GM19372 (cell line): ENCODE results near the gene ZNF746.
"Not testable (repeated sequence)": the region's sequence is repeated elsewhere in the genome, so short reads cannot be mapped to it uniquely, and the experiment has no call there.

Experiments
- ATAC-seq: cut with Tn5 transposase; IDR thresholded peaks from one replicate; pipeline ENCODE4 v1.9.1; 2021; ENCODE audit warnings: mild to moderate bottlenecking, low read depth, moderate library complexity; ENCODE audit not compliant: unreplicated experiment

Gene ZNF746

GRCh38 chr7:149497467-149498261 lies at the start of gene ZNF746:
Gene ZNF746 (minus strand): TSS chr7:149497809. CDS start chr7:149497536, 273 bp downstream.
- peak; percentile 91 for ATAC-seq

GRCh38 chr7:149547126-149547525 lies 49.5 kb upstream of the ZNF746 start:
- no peak for ATAC-seq

- no peak for ATAC-seq
Measured at GRCh38 chr7:149546331-149546730, 48.7 kb upstream of the ZNF746 start.

GRCh38 chr7:149544028-149544427 lies 46.4 kb upstream of the ZNF746 start:
- no peak for ATAC-seq

DNA sequence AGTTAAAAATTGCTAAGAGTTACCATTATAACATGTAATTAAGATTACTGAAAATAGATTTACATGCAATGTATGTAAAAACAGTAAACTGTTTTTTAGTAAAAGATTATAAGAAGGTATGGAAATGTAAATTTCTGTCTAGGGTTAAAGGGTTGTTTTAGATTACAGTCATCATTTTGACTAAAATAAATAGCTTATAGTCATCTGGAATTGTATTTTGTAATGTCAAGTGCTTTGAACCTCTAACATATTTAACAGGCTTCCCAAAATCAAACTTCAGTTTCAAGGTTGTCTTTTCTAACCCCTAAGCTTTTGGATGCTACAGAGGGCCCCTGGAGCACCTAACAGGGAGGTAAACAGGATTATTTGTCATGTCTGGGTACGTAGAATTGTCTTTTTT lies 35.0 kb upstream of the ZNF746 start:
- no peak for ATAC-seq

- ATAC-seq: no peak
Measured at GRCh38 chr7:149529136-149529718, 31.6 kb upstream of the ZNF746 start.

- ATAC-seq: no peak
Measured at GRCh38 chr7:149527414-149527813, 29.8 kb upstream of the ZNF746 start.

DNA sequence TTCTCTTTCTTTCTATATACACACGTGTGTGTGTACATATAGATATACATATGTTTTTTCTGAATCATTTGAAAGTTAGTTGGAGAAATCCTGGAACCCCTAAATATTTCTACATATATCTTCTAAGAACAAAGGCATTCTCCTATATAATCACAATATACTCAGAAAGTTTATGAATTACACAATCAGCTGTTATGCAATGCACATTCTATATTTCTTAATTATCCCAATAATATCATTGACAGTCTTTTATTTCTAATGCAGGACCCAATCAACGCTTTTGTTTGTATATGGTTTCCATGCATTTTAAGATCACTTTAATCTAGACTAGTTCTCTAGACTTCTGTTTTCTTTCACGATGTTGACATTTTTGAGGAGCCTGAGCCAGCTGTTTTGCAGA lies 27.7 kb upstream of the ZNF746 start:
- no peak for ATAC-seq

GRCh38 chr7:149524394-149524793 lies 26.8 kb upstream of the ZNF746 start:
- no peak for ATAC-seq

DNA sequence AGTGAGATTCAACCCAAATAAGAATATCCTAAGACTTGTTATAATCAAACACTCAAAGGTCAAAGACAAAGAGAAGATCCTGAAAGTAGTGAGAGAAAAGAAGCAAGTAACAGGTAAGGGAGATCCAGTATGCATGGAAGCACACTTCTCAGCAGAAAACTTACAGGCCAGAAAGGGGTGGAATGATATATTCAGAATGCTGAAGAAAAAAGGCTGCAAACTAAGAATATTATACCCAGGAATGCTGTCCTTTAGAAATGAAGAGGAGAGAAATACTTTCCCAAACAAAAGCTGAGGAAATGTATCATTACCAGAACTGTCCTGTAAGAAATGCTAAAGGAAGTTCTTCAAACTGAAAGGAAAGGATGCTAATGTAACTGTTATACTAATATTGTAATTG lies 12.6 kb upstream of the ZNF746 start:
- ATAC-seq: no peak

- no peak for ATAC-seq
Measured at GRCh38 chr7:149509774-149510173, 12.2 kb upstream of the ZNF746 start.

DNA sequence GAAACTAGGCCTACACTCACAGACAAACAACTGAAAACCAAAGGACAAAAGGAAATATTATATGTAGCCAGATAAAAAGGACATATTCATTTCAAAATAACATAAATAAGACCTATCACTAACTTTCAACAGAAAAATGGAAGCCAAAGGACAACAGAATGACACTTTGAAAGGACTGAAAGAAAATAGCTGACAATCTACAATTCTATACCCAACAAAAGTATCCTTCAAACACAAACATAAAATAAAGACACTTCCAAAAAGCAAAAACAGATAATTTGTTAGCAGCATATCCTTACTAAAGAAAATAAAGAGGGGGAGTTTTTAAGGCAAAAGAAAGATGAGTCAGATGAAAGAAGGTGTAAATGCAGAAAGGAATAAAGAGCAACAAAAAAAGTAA lies 7.9 kb upstream of the ZNF746 start:
- ATAC-seq: no peak

DNA sequence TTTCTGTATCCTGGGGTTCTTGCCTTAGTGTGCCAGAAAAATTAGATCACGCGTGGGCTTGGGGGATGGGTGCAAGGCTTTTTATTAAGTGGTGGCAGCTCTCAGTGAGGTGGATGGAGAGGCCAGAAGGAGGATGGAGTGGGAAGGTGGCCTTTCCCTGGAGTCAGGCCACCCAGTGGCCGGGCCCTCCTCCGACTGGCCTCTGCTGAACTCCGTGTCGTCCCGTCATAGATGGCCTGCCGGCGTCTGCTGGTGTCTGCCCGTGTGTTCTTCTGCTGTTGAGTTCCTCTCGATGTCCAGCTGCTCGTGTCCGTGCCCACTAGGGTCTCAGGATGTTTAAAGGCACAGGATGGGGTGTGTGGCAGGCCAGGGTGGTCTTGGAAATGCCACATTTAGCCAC lies 4.0 kb upstream of the ZNF746 start:
- ATAC-seq: no peak

- no peak for ATAC-seq
Measured at GRCh38 chr7:149500910-149501309, 3.3 kb upstream of the ZNF746 start.

GRCh38 chr7:149500201-149500600 lies 2.6 kb upstream of the ZNF746 start:
- no peak for ATAC-seq

DNA sequence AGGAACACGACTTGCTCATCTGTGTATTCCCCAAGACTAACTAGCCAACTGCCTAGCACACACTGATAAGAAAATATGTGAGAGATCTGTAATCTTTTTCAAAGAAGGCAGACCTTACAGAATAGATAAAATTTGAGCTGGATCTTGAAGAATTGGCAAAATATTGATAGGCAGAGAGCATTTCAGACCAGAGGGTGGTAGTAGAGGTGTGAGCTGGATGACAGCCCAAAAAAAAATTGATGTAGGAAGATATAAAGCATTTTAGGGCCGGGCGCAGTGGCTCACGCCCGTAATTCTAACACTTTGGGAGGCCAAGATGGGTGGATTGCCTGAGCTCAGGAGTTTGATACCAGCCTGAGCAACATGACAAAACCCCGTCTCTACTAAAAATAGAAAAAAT lies 1.2 kb upstream of the ZNF746 start:
- no peak for ATAC-seq

DNA sequence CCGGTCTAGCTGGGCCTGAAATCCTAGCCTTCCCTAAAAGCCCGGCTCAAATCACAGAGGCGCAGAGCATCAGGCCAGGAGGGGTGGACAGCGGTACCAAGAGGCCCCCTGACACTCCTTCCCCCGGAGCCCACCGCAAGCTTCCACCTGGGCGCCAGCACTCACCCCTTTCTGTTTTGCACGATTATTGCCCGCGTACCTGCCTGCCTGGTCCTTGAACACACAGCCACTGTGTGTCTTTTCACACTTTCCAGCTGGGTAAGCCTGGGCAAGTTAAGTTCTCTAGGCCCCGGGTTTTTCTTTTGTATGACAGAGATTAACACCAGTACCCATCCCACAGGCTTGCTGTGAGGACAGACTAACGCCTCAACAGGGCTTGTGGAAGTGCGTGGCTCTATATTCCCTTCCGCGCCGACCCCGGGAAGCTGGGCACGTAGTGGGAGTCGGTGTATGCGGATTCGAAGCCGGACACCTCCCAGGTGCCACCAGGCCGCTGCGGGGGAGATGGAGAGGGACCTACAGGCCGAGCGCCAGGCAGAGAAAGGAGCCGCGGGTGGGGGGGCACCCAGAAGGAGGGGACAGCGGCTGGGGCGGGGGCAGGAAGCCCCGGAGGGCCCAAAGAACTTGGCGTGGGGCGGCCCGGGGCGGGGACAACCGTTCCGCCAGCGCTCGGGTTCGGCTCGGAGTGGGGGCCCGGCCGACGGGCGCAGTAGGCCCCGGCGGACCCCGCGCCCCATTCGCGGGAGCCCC lies 792 bp downstream of the ZNF746 start:
- peak; percentile 29 for ATAC-seq

DNA sequence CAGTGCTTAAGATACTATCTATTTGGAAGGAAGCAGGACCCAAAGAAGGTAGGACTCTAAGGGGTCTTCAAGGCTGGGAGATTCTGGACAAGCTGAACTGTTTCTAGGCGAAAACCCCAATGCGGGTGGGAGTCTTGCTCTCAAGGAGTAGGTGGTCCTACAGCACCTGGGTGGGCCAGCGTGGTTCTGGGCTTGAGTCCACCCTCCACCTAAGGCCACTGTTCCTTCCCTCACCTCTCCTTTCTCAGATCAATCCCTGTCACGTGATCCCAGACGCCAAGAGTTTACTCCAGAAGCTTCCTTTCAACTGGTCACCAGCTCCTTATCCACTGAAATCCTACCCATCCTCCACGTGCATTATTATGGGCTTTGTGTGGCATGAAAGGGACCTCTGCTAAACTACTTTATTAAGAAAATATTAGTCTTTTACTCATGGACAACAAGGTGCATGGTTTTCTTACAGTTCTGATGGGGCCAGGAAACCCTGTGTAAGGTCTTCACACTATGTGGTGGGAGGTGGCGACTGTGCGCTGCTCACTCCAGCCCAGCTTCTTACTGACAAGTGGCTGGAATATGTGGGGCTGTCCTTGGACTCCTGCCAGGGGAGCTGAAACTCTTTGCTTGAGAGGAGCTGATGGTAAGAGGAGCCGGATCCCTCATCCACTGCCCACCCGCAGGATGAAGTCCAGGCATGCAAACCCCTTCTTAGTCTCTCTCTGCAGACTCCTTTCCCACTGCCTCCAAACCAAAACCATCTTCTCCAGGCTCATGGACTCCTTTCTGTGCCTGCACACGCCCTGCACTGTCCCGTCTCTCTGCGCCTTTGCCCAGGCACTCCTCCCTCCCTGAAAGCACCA lies 1.6 kb downstream of the ZNF746 start:
- no peak for ATAC-seq

GRCh38 chr7:149494738-149495368 lies 2.8 kb downstream of the ZNF746 start:
- no peak for ATAC-seq

DNA sequence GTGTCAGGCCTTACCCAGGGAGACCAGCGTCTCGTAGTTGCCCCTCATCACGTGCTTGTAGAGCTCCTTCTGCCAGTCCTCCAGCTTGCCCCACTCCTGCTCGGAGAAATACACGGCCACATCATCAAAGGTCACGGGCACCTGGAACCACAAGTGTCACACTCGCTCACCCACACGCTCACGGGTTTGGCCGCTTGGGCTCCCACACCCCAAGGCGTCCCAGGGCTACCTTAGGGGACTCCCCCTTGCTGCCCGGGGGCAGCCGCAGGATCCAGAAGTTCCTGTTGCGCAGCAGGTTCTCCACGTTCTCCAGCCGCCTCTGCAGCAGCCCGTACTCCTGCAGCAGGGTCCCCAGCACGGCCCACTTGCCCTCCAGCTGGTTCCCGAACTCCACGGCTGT lies 3.6 kb downstream of the ZNF746 start:
- not testable (repeated sequence) for ATAC-seq
